GM21576 (cell line): ENCODE data around the gene FREM3.
A peak's percentile ranks its signal among the peaks of the same experiment; 100 is the strongest.
"Not testable (repeated sequence)": the region's sequence is repeated elsewhere in the genome, so short reads cannot be mapped to it uniquely, and the experiment has no call there.

ENCODE experiments used
- ATAC-seq: cut with Tn5 transposase; IDR thresholded peaks from one replicate; pipeline ENCODE4 v1.9.1; 2021; ENCODE audit warnings: mild to moderate bottlenecking, moderate library complexity; ENCODE audit not compliant: unreplicated experiment

The FREM3 gene

DNA sequence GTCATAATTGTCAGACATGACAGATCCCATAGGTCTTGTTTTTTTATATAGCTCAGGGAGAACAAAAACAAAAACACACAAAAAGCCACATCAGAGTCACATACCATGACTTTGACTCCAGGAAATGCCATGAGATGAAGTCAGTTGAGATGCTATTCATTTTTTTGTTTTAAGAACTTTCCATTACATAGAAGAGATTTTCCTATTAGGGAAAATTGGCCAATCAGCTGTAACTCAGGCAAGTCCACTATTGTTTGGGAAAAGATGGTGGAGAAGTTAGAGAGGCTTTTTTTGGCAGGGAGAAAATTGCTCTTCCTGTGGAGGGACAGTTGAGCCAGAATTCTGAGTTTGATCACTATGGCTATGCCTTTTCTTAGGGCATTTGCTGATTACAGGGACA lies 114.4 kb downstream of the FREM3 start:
- no peak for ATAC-seq

GRCh38 chr4:143585548-143585947 lies 114.9 kb downstream of the FREM3 start:
- no peak for ATAC-seq

GRCh38 chr4:143581331-143581946 lies 119.0 kb downstream of the FREM3 start:
- ATAC-seq = no peak

GRCh38 chr4:143575331-143575730 lies 125.1 kb downstream of the FREM3 start:
- no peak for ATAC-seq

GRCh38 chr4:143564472-143564871 lies 136.0 kb downstream of the FREM3 start:
- no peak for ATAC-seq

DNA sequence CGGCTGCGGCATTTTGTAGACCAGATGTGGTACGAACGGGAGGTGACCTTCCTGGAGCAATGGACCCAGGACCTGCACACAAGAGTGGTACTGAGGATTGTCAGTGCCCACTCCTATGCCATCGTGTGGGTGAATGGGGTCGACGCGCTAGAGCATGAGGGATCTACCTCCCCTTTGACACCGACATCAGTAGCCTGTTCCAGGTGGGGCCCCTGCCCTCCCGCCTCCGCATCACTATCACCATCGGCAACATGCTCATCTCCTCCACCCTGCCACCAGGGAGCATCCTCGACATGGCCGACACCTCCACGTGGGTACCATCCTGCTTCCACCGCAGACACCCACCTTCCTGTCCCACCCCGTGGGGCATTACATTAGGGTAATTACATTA lies 140.7 kb downstream of the FREM3 start:
- ATAC-seq = no peak

DNA sequence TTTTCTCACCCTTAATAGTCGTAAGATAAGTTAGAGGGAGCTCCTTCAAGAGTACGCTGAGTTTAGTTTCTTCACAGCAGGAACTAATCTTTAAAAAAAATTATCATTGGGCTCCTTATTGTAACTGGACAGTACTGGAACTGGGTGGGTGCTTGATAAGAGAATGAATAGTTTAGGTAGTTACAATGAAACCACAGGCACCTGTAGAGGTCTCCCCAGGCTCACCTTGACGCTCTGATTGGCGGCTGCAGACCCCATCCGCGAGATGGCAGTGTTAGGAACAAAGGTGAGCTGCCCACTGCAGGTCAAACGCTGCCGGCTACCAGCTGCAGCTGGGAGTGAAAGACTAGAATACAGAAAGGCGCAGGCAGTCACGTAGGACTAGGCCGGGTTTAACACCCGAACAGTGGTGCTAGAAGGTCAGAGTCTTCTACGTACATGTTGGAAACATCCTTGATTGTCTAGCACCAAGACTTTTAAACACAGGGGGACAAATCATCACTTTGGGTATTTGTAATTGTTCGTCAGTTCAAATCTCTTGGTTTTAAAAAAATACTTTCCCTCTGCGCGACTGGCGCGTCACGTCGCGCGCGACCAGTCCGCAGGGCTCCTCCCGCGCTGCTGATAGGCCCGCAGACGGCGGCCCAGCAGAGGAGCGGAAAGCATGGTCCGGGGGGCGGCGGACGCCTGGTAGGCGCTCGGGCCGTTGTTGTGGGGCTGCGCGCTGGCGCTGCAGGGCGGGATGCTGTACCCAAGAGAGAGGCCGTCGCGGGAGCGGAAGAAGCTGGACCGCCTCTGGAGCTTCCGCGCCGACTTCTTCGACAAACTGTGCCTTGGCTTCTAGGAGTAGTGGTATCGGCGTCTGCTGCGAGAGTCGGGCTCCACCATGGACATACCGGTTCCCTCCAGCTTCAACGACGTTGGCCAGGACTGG lies 141.4 kb downstream of the FREM3 start:
- peak; percentile 90 for ATAC-seq

GRCh38 chr4:143558286-143558685 lies 142.2 kb downstream of the FREM3 start:
- ATAC-seq = no peak

DNA sequence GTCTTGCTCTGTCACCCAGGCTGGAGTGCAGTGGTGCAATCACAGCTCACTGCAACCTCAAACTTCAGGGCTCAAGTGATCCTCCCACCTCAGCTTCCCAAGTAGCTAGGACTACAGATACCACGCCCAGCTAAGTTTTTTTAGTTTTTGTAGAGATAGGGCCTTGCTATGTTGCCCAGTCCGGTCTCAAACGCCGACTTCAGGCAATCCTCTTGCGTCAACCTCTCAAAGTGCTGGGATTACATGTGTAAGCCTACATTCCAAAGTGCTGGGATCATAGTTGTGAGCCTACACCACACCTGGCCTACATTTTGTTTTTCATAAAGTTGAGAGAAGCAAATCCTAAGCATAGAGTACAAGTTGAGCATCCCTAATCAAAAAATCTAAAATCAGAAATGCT lies 144.8 kb downstream of the FREM3 start:
- ATAC-seq = no peak

- ATAC-seq = peak; percentile 74
Measured at GRCh38 chr4:143554728-143555597, 145.5 kb downstream of the FREM3 start.

GRCh38 chr4:143549928-143550327 lies 150.5 kb downstream of the FREM3 start:
- ATAC-seq = no peak

DNA sequence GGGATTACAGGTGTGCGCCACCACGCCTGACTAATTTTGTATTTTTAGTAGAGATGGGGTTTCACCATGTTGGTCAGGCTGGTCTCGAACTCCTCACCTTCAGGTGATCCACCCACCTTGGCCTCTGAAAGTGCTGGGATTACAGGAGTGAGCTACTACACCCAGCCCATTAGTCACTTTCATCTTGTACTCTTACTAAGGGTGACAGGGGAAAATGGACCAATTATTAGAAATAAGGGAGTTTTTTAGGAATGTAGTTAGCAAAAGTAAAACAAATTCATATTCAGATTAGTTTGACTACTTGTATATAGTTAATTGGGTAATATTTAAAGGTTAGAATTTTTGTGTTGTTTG lies 160.8 kb downstream of the FREM3 start:
- ATAC-seq = no peak

GRCh38 chr4:143538979-143539669 lies 161.4 kb downstream of the FREM3 start:
- no peak for ATAC-seq

- ATAC-seq = no peak
Measured at GRCh38 chr4:143531788-143532491, 168.5 kb downstream of the FREM3 start.

DNA sequence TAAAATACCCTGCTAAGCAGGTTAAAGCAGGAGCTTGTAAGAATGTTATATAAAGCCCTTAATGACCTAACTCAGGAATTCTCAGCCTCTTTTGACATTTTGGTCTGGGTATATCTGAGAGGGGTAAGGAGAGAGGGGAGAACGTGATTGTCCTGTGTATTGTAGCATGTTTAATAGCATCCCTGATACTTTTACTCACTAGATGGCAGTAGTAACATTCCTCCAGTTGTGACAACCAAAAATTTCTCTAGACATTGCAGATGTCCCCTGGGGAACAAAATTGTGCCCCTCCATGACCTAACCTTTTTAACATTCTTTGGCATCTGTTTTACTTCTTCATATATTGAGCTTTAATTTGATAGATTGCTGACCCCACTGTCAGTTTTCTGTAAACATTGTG lies 169.1 kb downstream of the FREM3 start:
- no peak for ATAC-seq

DNA sequence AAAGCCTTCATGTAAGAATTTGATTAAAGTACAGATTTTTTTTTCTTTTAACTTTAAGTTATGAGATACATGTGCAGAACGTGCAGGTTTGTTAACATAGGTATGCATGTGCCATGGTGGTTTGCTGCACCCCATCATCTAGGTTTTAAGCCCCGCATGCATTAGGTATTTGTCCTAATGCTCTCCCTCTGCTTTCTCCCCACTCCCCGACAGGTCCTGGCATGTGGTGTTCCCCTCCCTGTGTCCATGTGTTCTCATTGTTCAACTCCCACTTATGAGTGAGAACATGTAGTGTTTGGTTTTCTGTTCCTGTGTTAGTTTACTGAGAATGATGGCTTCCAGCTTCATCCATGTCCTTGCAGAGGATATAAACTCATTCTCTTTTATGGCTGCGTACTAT lies 172.4 kb downstream of the FREM3 start:
- ATAC-seq = not testable (repeated sequence)
